SU-DHL-6 (cell line): Measurements from ENCODE around the gene UNC13C.

Source experiments
- EZH2phosphoT487 ChIP-seq: fragments of 200-600 bp; sonication (generic), shearing (Covaris generic); conservative IDR thresholded peaks from 2 replicates; pipeline ENCODE4 v1.6.1; 2018; ENCODE audit warnings: mild to moderate bottlenecking, antibody characterized with exemption, low read length, moderate library complexity, mixed read lengths
- TF ChIP-seq, protein P1 (sequence below): fragments of 200-600 bp; sonication (generic); IDR thresholded peaks from one replicate; pipeline ENCODE4 v1.5.1; 2017; ENCODE audit warnings: antibody characterized with exemption, mild to moderate bottlenecking, low read length, moderate library complexity; ENCODE audit not compliant: insufficient read depth, poor library complexity, severe bottlenecking

GRCh38 chr15:54026891-54027290 lies 48.6 kb downstream of the UNC13C start:
- TF ChIP-seq, protein P1, sequence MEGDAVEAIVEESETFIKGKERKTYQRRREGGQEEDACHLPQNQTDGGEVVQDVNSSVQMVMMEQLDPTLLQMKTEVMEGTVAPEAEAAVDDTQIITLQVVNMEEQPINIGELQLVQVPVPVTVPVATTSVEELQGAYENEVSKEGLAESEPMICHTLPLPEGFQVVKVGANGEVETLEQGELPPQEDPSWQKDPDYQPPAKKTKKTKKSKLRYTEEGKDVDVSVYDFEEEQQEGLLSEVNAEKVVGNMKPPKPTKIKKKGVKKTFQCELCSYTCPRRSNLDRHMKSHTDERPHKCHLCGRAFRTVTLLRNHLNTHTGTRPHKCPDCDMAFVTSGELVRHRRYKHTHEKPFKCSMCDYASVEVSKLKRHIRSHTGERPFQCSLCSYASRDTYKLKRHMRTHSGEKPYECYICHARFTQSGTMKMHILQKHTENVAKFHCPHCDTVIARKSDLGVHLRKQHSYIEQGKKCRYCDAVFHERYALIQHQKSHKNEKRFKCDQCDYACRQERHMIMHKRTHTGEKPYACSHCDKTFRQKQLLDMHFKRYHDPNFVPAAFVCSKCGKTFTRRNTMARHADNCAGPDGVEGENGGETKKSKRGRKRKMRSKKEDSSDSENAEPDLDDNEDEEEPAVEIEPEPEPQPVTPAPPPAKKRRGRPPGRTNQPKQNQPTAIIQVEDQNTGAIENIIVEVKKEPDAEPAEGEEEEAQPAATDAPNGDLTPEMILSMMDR, result no peak
- no peak for TF ChIP-seq EZH2phosphoT487
